Measurements from ENCODE around the gene HOXA2. TPM values are rescaled to one million over a fixed set of nuclear protein-coding genes. Genes with fewer than 3 reads are reported as not detected.

Gene HOXA2
- total and polyA plus RNA-seq, 2 of the 13 experiments (the other 11 are each of a cell fraction or from before 2014, with no cell fraction given): 0.22 to 0.29 TPM

- TF ChIP-seq, protein P1, sequence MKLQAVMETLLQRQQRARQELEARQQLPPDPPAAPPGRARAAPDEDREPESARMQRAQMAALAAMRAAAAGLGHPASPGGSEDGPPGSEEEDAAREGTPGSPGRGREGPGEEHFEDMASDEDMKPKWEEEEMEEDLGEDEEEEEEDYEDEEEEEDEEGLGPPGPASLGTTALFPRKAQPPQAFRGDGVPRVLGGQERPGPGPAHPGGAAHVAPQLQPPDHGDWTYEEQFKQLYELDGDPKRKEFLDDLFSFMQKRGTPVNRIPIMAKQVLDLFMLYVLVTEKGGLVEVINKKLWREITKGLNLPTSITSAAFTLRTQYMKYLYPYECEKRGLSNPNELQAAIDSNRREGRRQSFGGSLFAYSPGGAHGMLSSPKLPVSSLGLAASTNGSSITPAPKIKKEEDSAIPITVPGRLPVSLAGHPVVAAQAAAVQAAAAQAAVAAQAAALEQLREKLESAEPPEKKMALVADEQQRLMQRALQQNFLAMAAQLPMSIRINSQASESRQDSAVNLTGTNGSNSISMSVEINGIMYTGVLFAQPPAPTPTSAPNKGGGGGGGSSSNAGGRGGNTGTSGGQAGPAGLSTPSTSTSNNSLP (IDR thresholded peaks at IDR 0.05; ENCODE audit: low read depth, low read length): no peak
- TF ChIP-seq ZBTB33 (CRISPR knock-in tag; IDR thresholded peaks at IDR 0.05) (no peak), NFE2 (CRISPR knock-in tag; IDR thresholded peaks at IDR 0.05) (no peak), ZNF367 (CRISPR knock-in tag; IDR thresholded peaks at IDR 0.05; ENCODE audit: borderline replicate concordance) (no peak), ZNF12 (CRISPR knock-in tag; IDR thresholded peaks at IDR 0.05) (no peak)
- TF ChIP-seq, protein P2, sequence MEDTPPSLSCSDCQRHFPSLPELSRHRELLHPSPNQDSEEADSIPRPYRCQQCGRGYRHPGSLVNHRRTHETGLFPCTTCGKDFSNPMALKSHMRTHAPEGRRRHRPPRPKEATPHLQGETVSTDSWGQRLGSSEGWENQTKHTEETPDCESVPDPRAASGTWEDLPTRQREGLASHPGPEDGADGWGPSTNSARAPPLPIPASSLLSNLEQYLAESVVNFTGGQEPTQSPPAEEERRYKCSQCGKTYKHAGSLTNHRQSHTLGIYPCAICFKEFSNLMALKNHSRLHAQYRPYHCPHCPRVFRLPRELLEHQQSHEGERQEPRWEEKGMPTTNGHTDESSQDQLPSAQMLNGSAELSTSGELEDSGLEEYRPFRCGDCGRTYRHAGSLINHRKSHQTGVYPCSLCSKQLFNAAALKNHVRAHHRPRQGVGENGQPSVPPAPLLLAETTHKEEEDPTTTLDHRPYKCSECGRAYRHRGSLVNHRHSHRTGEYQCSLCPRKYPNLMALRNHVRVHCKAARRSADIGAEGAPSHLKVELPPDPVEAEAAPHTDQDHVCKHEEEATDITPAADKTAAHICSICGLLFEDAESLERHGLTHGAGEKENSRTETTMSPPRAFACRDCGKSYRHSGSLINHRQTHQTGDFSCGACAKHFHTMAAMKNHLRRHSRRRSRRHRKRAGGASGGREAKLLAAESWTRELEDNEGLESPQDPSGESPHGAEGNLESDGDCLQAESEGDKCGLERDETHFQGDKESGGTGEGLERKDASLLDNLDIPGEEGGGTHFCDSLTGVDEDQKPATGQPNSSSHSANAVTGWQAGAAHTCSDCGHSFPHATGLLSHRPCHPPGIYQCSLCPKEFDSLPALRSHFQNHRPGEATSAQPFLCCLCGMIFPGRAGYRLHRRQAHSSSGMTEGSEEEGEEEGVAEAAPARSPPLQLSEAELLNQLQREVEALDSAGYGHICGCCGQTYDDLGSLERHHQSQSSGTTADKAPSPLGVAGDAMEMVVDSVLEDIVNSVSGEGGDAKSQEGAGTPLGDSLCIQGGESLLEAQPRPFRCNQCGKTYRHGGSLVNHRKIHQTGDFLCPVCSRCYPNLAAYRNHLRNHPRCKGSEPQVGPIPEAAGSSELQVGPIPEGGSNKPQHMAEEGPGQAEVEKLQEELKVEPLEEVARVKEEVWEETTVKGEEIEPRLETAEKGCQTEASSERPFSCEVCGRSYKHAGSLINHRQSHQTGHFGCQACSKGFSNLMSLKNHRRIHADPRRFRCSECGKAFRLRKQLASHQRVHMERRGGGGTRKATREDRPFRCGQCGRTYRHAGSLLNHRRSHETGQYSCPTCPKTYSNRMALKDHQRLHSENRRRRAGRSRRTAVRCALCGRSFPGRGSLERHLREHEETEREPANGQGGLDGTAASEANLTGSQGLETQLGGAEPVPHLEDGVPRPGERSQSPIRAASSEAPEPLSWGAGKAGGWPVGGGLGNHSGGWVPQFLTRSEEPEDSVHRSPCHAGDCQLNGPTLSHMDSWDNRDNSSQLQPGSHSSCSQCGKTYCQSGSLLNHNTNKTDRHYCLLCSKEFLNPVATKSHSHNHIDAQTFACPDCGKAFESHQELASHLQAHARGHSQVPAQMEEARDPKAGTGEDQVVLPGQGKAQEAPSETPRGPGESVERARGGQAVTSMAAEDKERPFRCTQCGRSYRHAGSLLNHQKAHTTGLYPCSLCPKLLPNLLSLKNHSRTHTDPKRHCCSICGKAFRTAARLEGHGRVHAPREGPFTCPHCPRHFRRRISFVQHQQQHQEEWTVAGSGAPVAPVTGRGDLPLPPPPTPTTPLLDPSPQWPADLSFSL (CRISPR knock-in tag; IDR thresholded peaks at IDR 0.05): no peak
- TF ChIP-seq, protein P3, sequence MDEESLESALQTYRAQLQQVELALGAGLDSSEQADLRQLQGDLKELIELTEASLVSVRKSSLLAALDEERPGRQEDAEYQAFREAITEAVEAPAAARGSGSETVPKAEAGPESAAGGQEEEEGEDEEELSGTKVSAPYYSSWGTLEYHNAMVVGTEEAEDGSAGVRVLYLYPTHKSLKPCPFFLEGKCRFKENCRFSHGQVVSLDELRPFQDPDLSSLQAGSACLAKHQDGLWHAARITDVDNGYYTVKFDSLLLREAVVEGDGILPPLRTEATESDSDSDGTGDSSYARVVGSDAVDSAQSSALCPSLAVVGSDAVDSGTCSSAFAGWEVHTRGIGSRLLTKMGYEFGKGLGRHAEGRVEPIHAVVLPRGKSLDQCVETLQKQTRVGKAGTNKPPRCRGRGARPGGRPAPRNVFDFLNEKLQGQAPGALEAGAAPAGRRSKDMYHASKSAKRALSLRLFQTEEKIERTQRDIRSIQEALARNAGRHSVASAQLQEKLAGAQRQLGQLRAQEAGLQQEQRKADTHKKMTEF (CRISPR knock-in tag; IDR thresholded peaks at IDR 0.05): no peak
Measured at GRCh38 chr7:27113991-27114769, 11.7 kb upstream of the HOXA2 start (continued).

Data from HepG2 (cell line).